WTC11 (cell line): ENCODE data around the gene IGSF5. TPM values are rescaled to one million over a fixed set of nuclear protein-coding genes. Genes with fewer than 3 reads are reported as not detected.

ENCODE experiments used
- ATAC-seq: fragments of 200-7000 bp; cut with Tn5 transposase; 2 replicates; pipeline ENCODE4 v1.10.0; 2021; ENCODE audit warnings: mild to moderate bottlenecking, moderate library complexity
- CTCF ChIA-PET: fragments of 300-600 bp; sonication (Branson Sonifier 250); formaldehyde crosslinking; loops from one replicate; lab custom pipeline; 2021; ENCODE audit warnings: antibody characterized with exemption; lab: Charles Lee
- POLR2A ChIA-PET: fragments of 350-600 bp; sonication (Branson Sonifier 250); formaldehyde crosslinking; loops from one replicate; lab custom pipeline; 2021; ENCODE audit warnings: antibody characterized with exemption; lab: Charles Lee
- DNase-seq: peaks from one replicate; pipeline ENCODE4 v3.0.0; 2021; ENCODE audit warnings: low spot score
- H3K27ac Mint-ChIP-seq: 2 replicates; pipeline ENCODE4 v1.8.0; 2021; ENCODE audit warnings: mixed read lengths
- H3K27me3 Mint-ChIP-seq: 2 replicates; pipeline ENCODE4 v1.8.0; 2021; ENCODE audit warnings: low read depth, mild to moderate bottlenecking, moderate library complexity, mixed read lengths
- H3K36me3 Mint-ChIP-seq: 2 replicates; pipeline ENCODE4 v1.8.0; 2021; ENCODE audit warnings: mixed read lengths
- H3K4me1 Mint-ChIP-seq: 2 replicates; pipeline ENCODE4 v1.8.0; 2022; ENCODE audit warnings: mixed read lengths
- H3K4me3 Mint-ChIP-seq: 2 replicates; pipeline ENCODE4 v1.8.0; 2021; ENCODE audit warnings: mild to moderate bottlenecking, moderate library complexity, mixed read lengths
- H3K9me3 Mint-ChIP-seq: 2 replicates; pipeline ENCODE4 v1.8.0; 2021; ENCODE audit warnings: mixed read lengths
- ATF1 ChIP-seq: sonication (generic); formaldehyde crosslinking; IDR thresholded peaks from 2 replicates; pipeline ENCODE4 v1.8.1; 2023; ENCODE audit warnings: mild to moderate bottlenecking, moderate library complexity, missing genetic modification reagents
- CBFB ChIP-seq: sonication (generic); formaldehyde crosslinking; IDR thresholded peaks from 2 replicates; pipeline ENCODE4 v1.8.1; 2022; ENCODE audit warnings: mild to moderate bottlenecking, low read depth, missing genetic modification reagents
- HMGA2 ChIP-seq: fragments of 250-450 bp; sonication (Bioruptor Pico); IDR thresholded peaks from 2 replicates; pipeline ENCODE4 v1.4.0; 2021; ENCODE audit warnings: mild to moderate bottlenecking, moderate library complexity
- OVOL2 ChIP-seq: fragments of 250-450 bp; sonication (Bioruptor Pico); IDR thresholded peaks from 2 replicates; pipeline ENCODE4 v1.9.0; 2021; ENCODE audit warnings: mild to moderate bottlenecking, borderline replicate concordance
- SMAD4 ChIP-seq: sonication (generic); formaldehyde crosslinking; IDR thresholded peaks from 2 replicates; pipeline ENCODE4 v1.8.0; 2022; ENCODE audit warnings: mild to moderate bottlenecking, missing genetic modification reagents
- ZNF317 ChIP-seq: sonication (generic); formaldehyde crosslinking; IDR thresholded peaks from 2 replicates; pipeline ENCODE4 v1.8.1; 2023; ENCODE audit warnings: low read depth, mild to moderate bottlenecking, moderate library complexity, missing genetic modification reagents, borderline replicate concordance
- total RNA-seq: library from RNA; stranded (reverse); gene quantifications from 3 replicates; pipeline ENCODE4 v1.2.3, GENCODE V29; 2021
- TF ChIP-seq, protein P1 (sequence below): sonication (generic); formaldehyde crosslinking; IDR thresholded peaks from 2 replicates; pipeline ENCODE4 v1.8.0; 2023; ENCODE audit warnings: missing genetic modification reagents, mild to moderate bottlenecking, borderline replicate concordance
- TF ChIP-seq, protein P2 (sequence below): fragments of 250-450 bp; sonication (Bioruptor Pico); IDR thresholded peaks from 2 replicates; pipeline ENCODE4 v1.9.0; 2021; ENCODE audit warnings: mild to moderate bottlenecking, borderline replicate concordance
- TF ChIP-seq, protein P3 (sequence below): fragments of 250-450 bp; sonication (Bioruptor Pico); IDR thresholded peaks from 2 replicates; pipeline ENCODE4 v1.9.0; 2021; ENCODE audit warnings: mild to moderate bottlenecking
- TF ChIP-seq, protein P4 (sequence below): sonication (generic); formaldehyde crosslinking; IDR thresholded peaks from 2 replicates; pipeline ENCODE4 v1.8.0; 2022; ENCODE audit warnings: mild to moderate bottlenecking, missing genetic modification reagents
- TF ChIP-seq, protein P5 (sequence below): sonication (generic); formaldehyde crosslinking; IDR thresholded peaks from 2 replicates; pipeline ENCODE4 v1.8.1; 2022; ENCODE audit warnings: missing genetic modification reagents, borderline replicate concordance

The IGSF5 gene
- total RNA-seq, 1 experiment from 2014 or later = 3.6 TPM

DNA sequence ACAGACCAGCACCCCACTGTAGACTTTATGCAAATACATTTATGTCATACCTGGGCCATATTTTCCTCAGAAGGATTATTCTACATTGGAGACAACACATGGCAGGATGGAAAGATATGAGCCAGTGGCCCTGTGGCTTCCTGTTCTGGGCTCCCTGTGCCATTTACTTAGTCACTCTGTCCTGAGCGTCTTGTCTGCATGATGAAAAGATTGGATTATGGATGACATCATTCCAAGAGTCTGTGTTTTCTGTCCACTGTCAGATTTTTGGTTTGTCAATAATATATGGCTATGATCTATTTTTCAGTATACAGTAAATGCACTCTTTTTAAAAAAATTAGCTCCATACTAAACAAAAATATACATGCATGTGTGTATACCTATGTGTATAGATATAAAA, 30.8 kb downstream of the IGSF5 start (continued):
- TF ChIP-seq, protein P1, sequence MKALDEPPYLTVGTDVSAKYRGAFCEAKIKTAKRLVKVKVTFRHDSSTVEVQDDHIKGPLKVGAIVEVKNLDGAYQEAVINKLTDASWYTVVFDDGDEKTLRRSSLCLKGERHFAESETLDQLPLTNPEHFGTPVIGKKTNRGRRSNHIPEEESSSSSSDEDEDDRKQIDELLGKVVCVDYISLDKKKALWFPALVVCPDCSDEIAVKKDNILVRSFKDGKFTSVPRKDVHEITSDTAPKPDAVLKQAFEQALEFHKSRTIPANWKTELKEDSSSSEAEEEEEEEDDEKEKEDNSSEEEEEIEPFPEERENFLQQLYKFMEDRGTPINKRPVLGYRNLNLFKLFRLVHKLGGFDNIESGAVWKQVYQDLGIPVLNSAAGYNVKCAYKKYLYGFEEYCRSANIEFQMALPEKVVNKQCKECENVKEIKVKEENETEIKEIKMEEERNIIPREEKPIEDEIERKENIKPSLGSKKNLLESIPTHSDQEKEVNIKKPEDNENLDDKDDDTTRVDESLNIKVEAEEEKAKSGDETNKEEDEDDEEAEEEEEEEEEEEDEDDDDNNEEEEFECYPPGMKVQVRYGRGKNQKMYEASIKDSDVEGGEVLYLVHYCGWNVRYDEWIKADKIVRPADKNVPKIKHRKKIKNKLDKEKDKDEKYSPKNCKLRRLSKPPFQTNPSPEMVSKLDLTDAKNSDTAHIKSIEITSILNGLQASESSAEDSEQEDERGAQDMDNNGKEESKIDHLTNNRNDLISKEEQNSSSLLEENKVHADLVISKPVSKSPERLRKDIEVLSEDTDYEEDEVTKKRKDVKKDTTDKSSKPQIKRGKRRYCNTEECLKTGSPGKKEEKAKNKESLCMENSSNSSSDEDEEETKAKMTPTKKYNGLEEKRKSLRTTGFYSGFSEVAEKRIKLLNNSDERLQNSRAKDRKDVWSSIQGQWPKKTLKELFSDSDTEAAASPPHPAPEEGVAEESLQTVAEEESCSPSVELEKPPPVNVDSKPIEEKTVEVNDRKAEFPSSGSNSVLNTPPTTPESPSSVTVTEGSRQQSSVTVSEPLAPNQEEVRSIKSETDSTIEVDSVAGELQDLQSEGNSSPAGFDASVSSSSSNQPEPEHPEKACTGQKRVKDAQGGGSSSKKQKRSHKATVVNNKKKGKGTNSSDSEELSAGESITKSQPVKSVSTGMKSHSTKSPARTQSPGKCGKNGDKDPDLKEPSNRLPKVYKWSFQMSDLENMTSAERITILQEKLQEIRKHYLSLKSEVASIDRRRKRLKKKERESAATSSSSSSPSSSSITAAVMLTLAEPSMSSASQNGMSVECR (CRISPR knock-in tag) = no peak
- TF ChIP-seq, protein P2, sequence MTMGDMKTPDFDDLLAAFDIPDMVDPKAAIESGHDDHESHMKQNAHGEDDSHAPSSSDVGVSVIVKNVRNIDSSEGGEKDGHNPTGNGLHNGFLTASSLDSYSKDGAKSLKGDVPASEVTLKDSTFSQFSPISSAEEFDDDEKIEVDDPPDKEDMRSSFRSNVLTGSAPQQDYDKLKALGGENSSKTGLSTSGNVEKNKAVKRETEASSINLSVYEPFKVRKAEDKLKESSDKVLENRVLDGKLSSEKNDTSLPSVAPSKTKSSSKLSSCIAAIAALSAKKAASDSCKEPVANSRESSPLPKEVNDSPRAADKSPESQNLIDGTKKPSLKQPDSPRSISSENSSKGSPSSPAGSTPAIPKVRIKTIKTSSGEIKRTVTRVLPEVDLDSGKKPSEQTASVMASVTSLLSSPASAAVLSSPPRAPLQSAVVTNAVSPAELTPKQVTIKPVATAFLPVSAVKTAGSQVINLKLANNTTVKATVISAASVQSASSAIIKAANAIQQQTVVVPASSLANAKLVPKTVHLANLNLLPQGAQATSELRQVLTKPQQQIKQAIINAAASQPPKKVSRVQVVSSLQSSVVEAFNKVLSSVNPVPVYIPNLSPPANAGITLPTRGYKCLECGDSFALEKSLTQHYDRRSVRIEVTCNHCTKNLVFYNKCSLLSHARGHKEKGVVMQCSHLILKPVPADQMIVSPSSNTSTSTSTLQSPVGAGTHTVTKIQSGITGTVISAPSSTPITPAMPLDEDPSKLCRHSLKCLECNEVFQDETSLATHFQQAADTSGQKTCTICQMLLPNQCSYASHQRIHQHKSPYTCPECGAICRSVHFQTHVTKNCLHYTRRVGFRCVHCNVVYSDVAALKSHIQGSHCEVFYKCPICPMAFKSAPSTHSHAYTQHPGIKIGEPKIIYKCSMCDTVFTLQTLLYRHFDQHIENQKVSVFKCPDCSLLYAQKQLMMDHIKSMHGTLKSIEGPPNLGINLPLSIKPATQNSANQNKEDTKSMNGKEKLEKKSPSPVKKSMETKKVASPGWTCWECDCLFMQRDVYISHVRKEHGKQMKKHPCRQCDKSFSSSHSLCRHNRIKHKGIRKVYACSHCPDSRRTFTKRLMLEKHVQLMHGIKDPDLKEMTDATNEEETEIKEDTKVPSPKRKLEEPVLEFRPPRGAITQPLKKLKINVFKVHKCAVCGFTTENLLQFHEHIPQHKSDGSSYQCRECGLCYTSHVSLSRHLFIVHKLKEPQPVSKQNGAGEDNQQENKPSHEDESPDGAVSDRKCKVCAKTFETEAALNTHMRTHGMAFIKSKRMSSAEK (CRISPR knock-in tag) = no peak
- TF ChIP-seq CBFB (CRISPR knock-in tag) = no peak
- no peak for TF ChIP-seq SMAD4 (CRISPR knock-in tag)
- TF ChIP-seq, protein P3, sequence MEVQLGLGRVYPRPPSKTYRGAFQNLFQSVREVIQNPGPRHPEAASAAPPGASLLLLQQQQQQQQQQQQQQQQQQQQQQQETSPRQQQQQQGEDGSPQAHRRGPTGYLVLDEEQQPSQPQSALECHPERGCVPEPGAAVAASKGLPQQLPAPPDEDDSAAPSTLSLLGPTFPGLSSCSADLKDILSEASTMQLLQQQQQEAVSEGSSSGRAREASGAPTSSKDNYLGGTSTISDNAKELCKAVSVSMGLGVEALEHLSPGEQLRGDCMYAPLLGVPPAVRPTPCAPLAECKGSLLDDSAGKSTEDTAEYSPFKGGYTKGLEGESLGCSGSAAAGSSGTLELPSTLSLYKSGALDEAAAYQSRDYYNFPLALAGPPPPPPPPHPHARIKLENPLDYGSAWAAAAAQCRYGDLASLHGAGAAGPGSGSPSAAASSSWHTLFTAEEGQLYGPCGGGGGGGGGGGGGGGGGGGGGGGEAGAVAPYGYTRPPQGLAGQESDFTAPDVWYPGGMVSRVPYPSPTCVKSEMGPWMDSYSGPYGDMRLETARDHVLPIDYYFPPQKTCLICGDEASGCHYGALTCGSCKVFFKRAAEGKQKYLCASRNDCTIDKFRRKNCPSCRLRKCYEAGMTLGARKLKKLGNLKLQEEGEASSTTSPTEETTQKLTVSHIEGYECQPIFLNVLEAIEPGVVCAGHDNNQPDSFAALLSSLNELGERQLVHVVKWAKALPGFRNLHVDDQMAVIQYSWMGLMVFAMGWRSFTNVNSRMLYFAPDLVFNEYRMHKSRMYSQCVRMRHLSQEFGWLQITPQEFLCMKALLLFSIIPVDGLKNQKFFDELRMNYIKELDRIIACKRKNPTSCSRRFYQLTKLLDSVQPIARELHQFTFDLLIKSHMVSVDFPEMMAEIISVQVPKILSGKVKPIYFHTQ (CRISPR knock-in tag) = no peak
- TF ChIP-seq, protein P4, sequence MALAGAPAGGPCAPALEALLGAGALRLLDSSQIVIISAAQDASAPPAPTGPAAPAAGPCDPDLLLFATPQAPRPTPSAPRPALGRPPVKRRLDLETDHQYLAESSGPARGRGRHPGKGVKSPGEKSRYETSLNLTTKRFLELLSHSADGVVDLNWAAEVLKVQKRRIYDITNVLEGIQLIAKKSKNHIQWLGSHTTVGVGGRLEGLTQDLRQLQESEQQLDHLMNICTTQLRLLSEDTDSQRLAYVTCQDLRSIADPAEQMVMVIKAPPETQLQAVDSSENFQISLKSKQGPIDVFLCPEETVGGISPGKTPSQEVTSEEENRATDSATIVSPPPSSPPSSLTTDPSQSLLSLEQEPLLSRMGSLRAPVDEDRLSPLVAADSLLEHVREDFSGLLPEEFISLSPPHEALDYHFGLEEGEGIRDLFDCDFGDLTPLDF (CRISPR knock-in tag) = no peak
- no peak for TF ChIP-seq ATF1

DNA sequence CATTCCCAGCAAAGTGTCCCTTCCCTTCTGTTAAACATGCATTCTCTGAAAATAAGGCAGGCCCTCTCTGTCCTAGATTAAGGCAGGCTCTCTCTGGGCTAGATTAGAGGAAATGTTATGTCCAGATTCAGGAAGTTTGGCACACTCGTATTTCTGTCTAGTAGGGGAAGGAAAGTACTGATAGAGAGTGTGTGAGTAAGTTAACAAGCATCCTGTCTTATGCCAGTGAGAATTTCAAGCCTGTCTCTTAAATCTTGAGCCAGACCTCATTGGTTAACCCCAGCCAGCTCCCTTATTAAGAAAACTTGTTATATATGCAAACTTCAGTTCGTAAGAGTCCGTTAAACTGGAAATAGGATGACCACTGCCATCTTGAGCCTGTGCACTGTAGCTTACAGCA, 31.6 kb downstream of the IGSF5 start:
- ATAC-seq = no peak
- Mint-ChIP-seq H3K4me1 (peaks cover 22% of the 10 kb centered on the region), H3K36me3 (peaks cover 10% of the 10 kb centered on the region)
- TF ChIP-seq, protein P5, sequence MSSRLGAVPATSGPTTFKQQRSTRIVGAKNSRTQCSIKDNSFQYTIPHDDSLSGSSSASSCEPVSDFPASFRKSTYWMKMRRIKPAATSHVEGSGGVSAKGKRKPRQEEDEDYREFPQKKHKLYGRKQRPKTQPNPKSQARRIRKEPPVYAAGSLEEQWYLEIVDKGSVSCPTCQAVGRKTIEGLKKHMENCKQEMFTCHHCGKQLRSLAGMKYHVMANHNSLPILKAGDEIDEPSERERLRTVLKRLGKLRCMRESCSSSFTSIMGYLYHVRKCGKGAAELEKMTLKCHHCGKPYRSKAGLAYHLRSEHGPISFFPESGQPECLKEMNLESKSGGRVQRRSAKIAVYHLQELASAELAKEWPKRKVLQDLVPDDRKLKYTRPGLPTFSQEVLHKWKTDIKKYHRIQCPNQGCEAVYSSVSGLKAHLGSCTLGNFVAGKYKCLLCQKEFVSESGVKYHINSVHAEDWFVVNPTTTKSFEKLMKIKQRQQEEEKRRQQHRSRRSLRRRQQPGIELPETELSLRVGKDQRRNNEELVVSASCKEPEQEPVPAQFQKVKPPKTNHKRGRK (CRISPR knock-in tag) = no peak
- TF ChIP-seq OVOL2 (CRISPR knock-in tag) = no peak
- TF ChIP-seq ZNF317 (CRISPR knock-in tag) = no peak
- no peak for TF ChIP-seq HMGA2
- TF ChIP-seq, all 79 proteins: peak for 0
- ChIA-PET CTCF (no interaction called here), POLR2A (no interaction called here)
- DNase-seq = no peak
- Mint-ChIP-seq H3K9me3 (no peaks in the 10 kb centered on the region), H3K27ac (no peak overlapping the region), H3K4me3 (no peak overlapping the region), H3K27me3 (no peaks in the 10 kb centered on the region; the same call in 1 of the 2 replicates)
